A673 (cell line): ENCODE data around the gene ATP9A.

Source experiments
- CTCF ChIP-seq: fragments of 300-800, 200-600 bp; sonication (generic); conservative IDR thresholded peaks from 2 replicates; pipeline ENCODE4 v1.5.1; 2017; ENCODE audit warnings: low read depth, mild to moderate bottlenecking, antibody characterized with exemption, low read length, moderate library complexity, mixed read lengths
- EZH2 ChIP-seq: fragments of 200-600 bp; sonication (generic); IDR thresholded peaks from 2 replicates; pipeline ENCODE4 v1.6.1; 2017; ENCODE audit warnings: borderline replicate concordance, low read depth, mild to moderate bottlenecking, mixed read lengths, antibody characterized with exemption, low read length; ENCODE audit not compliant: poor library complexity, severe bottlenecking

- TF ChIP-seq CTCF, result no peak
- no peak for TF ChIP-seq EZH2
These were observed 220.2 kb downstream of the ATP9A start for GRCh38 chr20:51547951-51548350.
